ENCODE results near the gene ST3GAL4. TPM values are rescaled to one million over a fixed set of nuclear protein-coding genes. Genes with fewer than 3 reads are reported as not detected.

Gene ST3GAL4
- total and polyA plus RNA-seq, 2 of the 8 experiments (the other 6 are each of a cell fraction or from before 2014, with no cell fraction given), result 15.6 to 20.0 TPM

DNA sequence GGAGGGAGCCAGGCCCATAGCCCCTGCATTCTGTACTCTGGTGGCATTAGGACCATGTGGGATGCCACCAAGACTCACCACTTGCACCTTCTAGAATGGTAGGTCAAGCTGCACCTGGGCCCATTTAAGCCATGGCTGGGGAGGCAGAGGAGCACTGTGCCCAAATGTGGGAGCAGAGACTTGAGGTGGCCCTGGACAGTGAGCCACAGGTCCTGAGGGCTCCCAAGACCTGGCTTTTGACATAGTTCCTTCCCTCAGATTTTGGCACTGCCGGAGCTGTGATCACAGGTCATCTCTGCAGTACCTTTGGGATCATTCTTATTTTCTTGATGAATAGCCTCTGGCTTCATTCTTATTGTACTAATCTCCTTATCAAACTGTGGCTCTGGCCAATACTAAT, 43.2 kb downstream of the ST3GAL4 start:
- Histone ChIP-seq H2BK5ac (ENCODE audit: low read depth, low read length) (no peak overlapping the region), H3K27me3 (replicated peaks in 1 of 4; ENCODE audit: control insufficient read depth in 3 of 4, extremely low read depth in 1 of 4, insufficient read depth in 3 of 4, low read length in 3 of 4) (no peaks in the 10 kb centered on the region), H2BK120ac (replicated peaks; ENCODE audit: low read depth, low read length) (no peak overlapping the region), H3K23ac (ENCODE audit: insufficient read length) (no peak overlapping the region), H3K18ac (ENCODE audit: extremely low read depth, low read length) (no peak overlapping the region), H3K56ac (replicated peaks; ENCODE audit: insufficient read length, low read depth, low read length) (no peak overlapping the region), H2AFZ (ENCODE audit: low read length) (no peak overlapping the region), H2AK5ac (ENCODE audit: low read depth, low read length) (no peak overlapping the region), H3K23me2 (ENCODE audit: low read depth, low read length) (no peaks in the 10 kb centered on the region), H3K9ac (replicated peaks in 1 of 4; ENCODE audit: extremely low read depth in 1 of 4, low read depth in 3 of 4, low read length in 3 of 4) (no peak overlapping the region), H3K36me3 (ENCODE audit: control insufficient read depth in 2 of 4, insufficient read depth in 4 of 4, low read length in 3 of 4) (no peaks in the 10 kb centered on the region), H3K4me2 (ENCODE audit: insufficient read depth in 1 of 2, low read depth in 2 of 2, low read length in 2 of 2) (no peak overlapping the region), H3K79me1 (ENCODE audit: low read depth, low read length) (no peaks in the 10 kb centered on the region), H2BK20ac (ENCODE audit: low read length) (no peak overlapping the region), H4K8ac (ENCODE audit: extremely low read depth, insufficient read depth, low read length) (no peak overlapping the region), H3K14ac (ENCODE audit: insufficient read length) (no peak overlapping the region), H2BK15ac (ENCODE audit: low read length) (no peak overlapping the region), H4K20me1 (replicated peaks in 1 of 2; ENCODE audit: control insufficient read depth in 1 of 2, insufficient read depth in 2 of 2, low read length in 2 of 2) (no peaks in the 10 kb centered on the region), H3K79me2 (ENCODE audit: control insufficient read depth in 1 of 2, insufficient read depth in 2 of 2, low read length in 2 of 2) (no peaks in the 10 kb centered on the region; a peak in 1 of 4 replicates), H3K9me3 (ENCODE audit: insufficient read depth in 2 of 2, low read depth in 1 of 2, low read length in 1 of 2) (no peaks in the 10 kb centered on the region), H4K91ac (replicated peaks; ENCODE audit: insufficient read length, low read length) (no peak overlapping the region), H2BK12ac (ENCODE audit: low read depth, low read length) (no peak overlapping the region), H3K4me3 (ENCODE audit: extremely low read depth in 1 of 4, insufficient read depth in 2 of 4, low read depth in 3 of 4, low read length in 4 of 4) (no peak overlapping the region), H3K4me1 (replicated peaks in 1 of 4; ENCODE audit: control insufficient read depth in 3 of 4, insufficient read depth in 4 of 4, low read length in 3 of 4) (peaks cover 0 to 9% (median 5%) of the 10 kb centered on the region in 4 experiments; a peak in 4 of 7 replicates), H3K4ac (replicated peaks; ENCODE audit: insufficient read length, low read depth, low read length) (no peak overlapping the region), H3K27ac (ENCODE audit: low read depth, low read length) (no peak overlapping the region), H4K5ac (ENCODE audit: insufficient read length, low read depth, low read length) (no peak overlapping the region)
- 91% methylated on average over 1 of the region's 1 CpG; no CpG with 5 or more reads in 1 of the 2 experiments for WGBS, 2 experiments (ENCODE audit: extremely low coverage in 1 of 2, insufficient coverage in 1 of 2, insufficient read length in 1 of 2, insufficient replicate concordance in 2 of 2, low coverage in 1 of 2, low lambda C conversion rate in 2 of 2, missing lambda C conversion rate in 1 of 2)
- no peak for DNase-seq (ENCODE audit: low read depth in 1 of 2, low spot score in 2 of 2)
- POLR2A ChIA-PET (ENCODE audit: partially characterized antibody), result no interaction called here
- TF ChIP-seq, protein P1, sequence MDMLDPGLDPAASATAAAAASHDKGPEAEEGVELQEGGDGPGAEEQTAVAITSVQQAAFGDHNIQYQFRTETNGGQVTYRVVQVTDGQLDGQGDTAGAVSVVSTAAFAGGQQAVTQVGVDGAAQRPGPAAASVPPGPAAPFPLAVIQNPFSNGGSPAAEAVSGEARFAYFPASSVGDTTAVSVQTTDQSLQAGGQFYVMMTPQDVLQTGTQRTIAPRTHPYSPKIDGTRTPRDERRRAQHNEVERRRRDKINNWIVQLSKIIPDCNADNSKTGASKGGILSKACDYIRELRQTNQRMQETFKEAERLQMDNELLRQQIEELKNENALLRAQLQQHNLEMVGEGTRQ (IDR thresholded peaks at IDR 0.05; ENCODE audit: low read length), result no peak
- TF ChIP-seq SAP30 (IDR thresholded peaks at IDR 0.05; ENCODE audit: insufficient read depth, insufficient replicate concordance, low read length) (no peak), CTBP2 (IDR thresholded peaks at IDR 0.05; ENCODE audit: borderline replicate concordance, insufficient read depth, insufficient read length, low read length) (no peak), JUN (IDR thresholded peaks at IDR 0.05; ENCODE audit: low read depth, low read length) (no peak), RAD21 (IDR thresholded peaks at IDR 0.05 in 1 of 2, conservative IDR thresholded peaks at IDR 0.05 in 1 of 2; ENCODE audit: low read depth in 2 of 2, low read length in 2 of 2) (no peak), PHF8 (conservative IDR thresholded peaks at IDR 0.05; ENCODE audit: low read depth, low read length) (no peak), CBX8 (IDR thresholded peaks at IDR 0.05; ENCODE audit: borderline replicate concordance, low read depth, low read length) (no peak), SIN3A (conservative IDR thresholded peaks at IDR 0.05 in 1 of 2, IDR thresholded peaks at IDR 0.05 in 1 of 2; ENCODE audit: low read depth in 1 of 2, low read length in 2 of 2) (no peak)
- no peak for FAIRE-seq
- CTCF ChIA-PET (ENCODE audit: partially characterized antibody), result interaction anchor here (1.1 kb wide), 1 partner anchor 91 kb away, joined by 4 read pairs; no protein-coding TSS in a partner anchor
